IPS-20b (cell line): Measurements from ENCODE around the gene ACTL8.

Source experiments
- H3K27ac ChIP-seq: one replicate; pipeline ENCODE4 v1.5.1; 2013; ENCODE audit warnings: low read length
- H3K27me3 ChIP-seq: 2 replicates; pipeline ENCODE4 v1.6.1; 2013; ENCODE audit warnings: mild to moderate bottlenecking, low read length, inconsistent platforms; ENCODE audit not compliant: insufficient read depth
- H3K36me3 ChIP-seq: 2 replicates; pipeline ENCODE4 v1.6.1; 2013; ENCODE audit warnings: low read depth, mild to moderate bottlenecking, inconsistent platforms, low read length, moderate library complexity; ENCODE audit not compliant: insufficient read depth
- H3K4me1 ChIP-seq: 2 replicates; pipeline ENCODE4 v1.6.1; 2013; ENCODE audit warnings: mild to moderate bottlenecking, control low read depth, inconsistent platforms, low read length, moderate library complexity; ENCODE audit not compliant: insufficient read depth
- H3K4me3 ChIP-seq: 2 replicates; pipeline ENCODE4 v1.5.1; 2013; ENCODE audit warnings: mild to moderate bottlenecking, low read length, inconsistent platforms
- H3K9ac ChIP-seq: 2 replicates; pipeline ENCODE4 v1.6.1; 2013; ENCODE audit warnings: low read depth, mild to moderate bottlenecking, inconsistent platforms, low read length, moderate library complexity
- H3K9me3 ChIP-seq: 2 replicates; pipeline ENCODE4 v1.6.1; 2013; ENCODE audit warnings: mild to moderate bottlenecking, low read depth, low read length, inconsistent platforms; ENCODE audit not compliant: insufficient read depth

ACTL8 gene

GRCh38 chr1:17837233-17838030 lies 82.3 kb downstream of the ACTL8 start:
- Histone ChIP-seq H3K27me3 (no peaks in the 10 kb centered on the region; the same call in 1 of the 2 replicates), H3K9ac (no peak overlapping the region), H3K36me3 (no peaks in the 10 kb centered on the region)

GRCh38 chr1:17839641-17840196 lies 84.6 kb downstream of the ACTL8 start:
- Histone ChIP-seq H3K36me3 (no peaks in the 10 kb centered on the region), H3K27ac (no peak overlapping the region), H3K4me1 (no peaks in the 10 kb centered on the region), H3K4me3 (no peak overlapping the region), H3K9me3 (no peaks in the 10 kb centered on the region), H3K9ac (no peak overlapping the region), H3K27me3 (no peaks in the 10 kb centered on the region)

More at GRCh38 chr1:17837233-17838030, 82.3 kb downstream of the ACTL8 start:
- no peaks in the 10 kb centered on the region for H3K9me3 ChIP-seq
- H3K4me1 ChIP-seq: no peaks in the 10 kb centered on the region
- H3K4me3 ChIP-seq: no peak overlapping the region
- no peak overlapping the region for H3K27ac ChIP-seq

GRCh38 chr1:17841944-17842343 lies 86.8 kb downstream of the ACTL8 start:
- H3K27ac ChIP-seq: no peak overlapping the region
- H3K9ac ChIP-seq: no peak overlapping the region
- H3K4me1 ChIP-seq: no peaks in the 10 kb centered on the region
- H3K36me3 ChIP-seq: no peaks in the 10 kb centered on the region
- H3K27me3 ChIP-seq: no peaks in the 10 kb centered on the region
- H3K9me3 ChIP-seq: no peaks in the 10 kb centered on the region
- H3K4me3 ChIP-seq: no peak overlapping the region

- H3K4me3 ChIP-seq: no peak overlapping the region
Observed at GRCh38 chr1:17842686-17843085, 87.6 kb downstream of the ACTL8 start.

GRCh38 chr1:17844185-17844826 lies 89.2 kb downstream of the ACTL8 start:
- Histone ChIP-seq H3K9ac (no peak overlapping the region), H3K36me3 (no peaks in the 10 kb centered on the region), H3K4me1 (no peaks in the 10 kb centered on the region), H3K4me3 (no peak overlapping the region), H3K27me3 (no peaks in the 10 kb centered on the region), H3K27ac (no peak overlapping the region), H3K9me3 (no peaks in the 10 kb centered on the region)

More at GRCh38 chr1:17842686-17843085, 87.6 kb downstream of the ACTL8 start:
- no peaks in the 10 kb centered on the region for H3K9me3 ChIP-seq
- no peak overlapping the region for H3K27ac ChIP-seq
- H3K9ac ChIP-seq: no peak overlapping the region
- no peaks in the 10 kb centered on the region for H3K36me3 ChIP-seq
- H3K27me3 ChIP-seq: no peaks in the 10 kb centered on the region
- H3K4me1 ChIP-seq: no peaks in the 10 kb centered on the region

- no peaks in the 10 kb centered on the region for H3K9me3 ChIP-seq
- no peaks in the 10 kb centered on the region for H3K27me3 ChIP-seq
- H3K36me3 ChIP-seq: no peaks in the 10 kb centered on the region
- H3K27ac ChIP-seq: no peak overlapping the region
- no peaks in the 10 kb centered on the region for H3K4me1 ChIP-seq
- H3K9ac ChIP-seq: no peak overlapping the region
- H3K4me3 ChIP-seq: no peak overlapping the region
Observed at GRCh38 chr1:17845583-17845982, 90.5 kb downstream of the ACTL8 start.

GRCh38 chr1:17846341-17846740 lies 91.2 kb downstream of the ACTL8 start:
- Histone ChIP-seq H3K4me3 (no peak overlapping the region), H3K36me3 (no peaks in the 10 kb centered on the region), H3K27me3 (no peaks in the 10 kb centered on the region), H3K27ac (no peak overlapping the region), H3K9me3 (no peaks in the 10 kb centered on the region), H3K9ac (no peak overlapping the region), H3K4me1 (no peaks in the 10 kb centered on the region)

- Histone ChIP-seq H3K27ac (no peak overlapping the region), H3K36me3 (no peaks in the 10 kb centered on the region), H3K27me3 (no peaks in the 10 kb centered on the region), H3K9me3 (no peaks in the 10 kb centered on the region), H3K4me3 (no peak overlapping the region), H3K9ac (no peak overlapping the region), H3K4me1 (no peaks in the 10 kb centered on the region)
Observed at GRCh38 chr1:17847111-17847510, 92.0 kb downstream of the ACTL8 start.

GRCh38 chr1:17849216-17849615 lies 94.1 kb downstream of the ACTL8 start:
- Histone ChIP-seq H3K9ac (no peak overlapping the region), H3K27me3 (no peaks in the 10 kb centered on the region), H3K9me3 (no peaks in the 10 kb centered on the region), H3K27ac (no peak overlapping the region), H3K4me3 (no peak overlapping the region), H3K36me3 (no peaks in the 10 kb centered on the region), H3K4me1 (no peaks in the 10 kb centered on the region)

GRCh38 chr1:17851056-17851455 lies 95.9 kb downstream of the ACTL8 start:
- Histone ChIP-seq H3K9ac (no peak overlapping the region), H3K27me3 (no peaks in the 10 kb centered on the region), H3K27ac (no peak overlapping the region), H3K4me1 (no peaks in the 10 kb centered on the region), H3K4me3 (no peak overlapping the region), H3K9me3 (no peaks in the 10 kb centered on the region), H3K36me3 (no peaks in the 10 kb centered on the region)

- Histone ChIP-seq H3K27me3 (no peaks in the 10 kb centered on the region), H3K36me3 (no peaks in the 10 kb centered on the region), H3K9ac (no peak overlapping the region), H3K9me3 (no peaks in the 10 kb centered on the region), H3K27ac (no peak overlapping the region), H3K4me3 (no peak overlapping the region), H3K4me1 (no peaks in the 10 kb centered on the region)
Observed at GRCh38 chr1:17852383-17852782, 97.2 kb downstream of the ACTL8 start.
